HG02623 (cell line): ENCODE data around the gene JAM3.

Experiments
- ATAC-seq: cut with Tn5 transposase; IDR thresholded peaks from one replicate; pipeline ENCODE4 v1.9.1; 2021; ENCODE audit warnings: moderate library complexity; ENCODE audit not compliant: unreplicated experiment

Gene JAM3

DNA sequence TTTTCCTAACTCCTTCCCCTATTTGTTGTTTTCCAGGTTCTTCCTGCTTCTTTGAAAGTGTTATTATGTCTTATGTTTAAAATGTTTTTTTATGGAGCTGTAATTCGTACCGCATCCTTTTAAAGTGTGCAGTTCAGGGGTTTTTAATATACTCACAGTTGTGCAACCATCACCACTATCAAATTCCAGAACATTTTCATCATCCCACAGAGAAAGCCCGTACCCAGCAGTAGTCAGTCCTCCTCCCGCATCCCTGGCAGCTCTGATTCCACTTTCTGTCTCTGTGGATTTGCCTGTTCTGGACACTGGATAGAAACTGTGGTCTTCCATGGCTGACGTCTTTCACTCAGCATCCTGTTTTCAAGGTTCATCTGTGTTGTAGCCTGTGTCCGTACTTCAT, 73.7 kb downstream of the JAM3 start:
- no peak for ATAC-seq

DNA sequence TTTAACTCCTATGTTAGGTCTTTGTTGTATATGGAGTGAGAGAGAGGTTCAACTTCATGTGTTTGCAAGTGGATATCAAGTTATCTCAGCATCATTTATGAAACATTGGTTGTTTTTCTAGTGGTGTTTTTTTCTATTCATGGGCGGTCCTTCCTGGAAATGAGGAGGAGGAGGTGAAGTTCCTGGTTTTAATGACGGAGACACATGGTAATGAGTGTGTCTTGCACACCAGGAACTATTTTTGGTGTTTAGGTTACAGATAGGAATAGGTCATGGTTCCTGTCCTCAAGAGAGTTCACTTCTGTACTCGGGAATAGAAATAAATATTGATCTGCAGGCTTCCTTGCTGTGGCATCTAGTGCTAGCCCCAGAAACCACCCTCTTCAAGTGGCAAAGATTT, 74.9 kb downstream of the JAM3 start:
- no peak for ATAC-seq

DNA sequence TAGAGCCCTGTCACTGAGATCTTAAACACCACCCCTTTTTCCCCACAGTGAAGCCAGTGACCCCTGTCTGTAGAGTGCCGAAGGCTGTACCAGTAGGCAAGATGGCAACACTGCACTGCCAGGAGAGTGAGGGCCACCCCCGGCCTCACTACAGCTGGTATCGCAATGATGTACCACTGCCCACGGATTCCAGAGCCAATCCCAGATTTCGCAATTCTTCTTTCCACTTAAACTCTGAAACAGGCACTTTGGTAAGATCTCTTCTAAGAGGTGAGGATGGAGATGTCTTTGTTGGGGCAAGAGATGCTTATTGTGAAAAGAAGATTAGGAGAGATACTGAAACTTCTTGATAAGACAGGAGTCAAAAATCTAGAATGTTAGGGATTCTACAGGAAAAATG, 75.9 kb downstream of the JAM3 start:
- ATAC-seq = no peak

GRCh38 chr11:134145715-134146114, 76.8 kb downstream of the JAM3 start:
- ATAC-seq = no peak

- ATAC-seq = no peak
Measured at GRCh38 chr11:134146598-134146997, 77.7 kb downstream of the JAM3 start.

DNA sequence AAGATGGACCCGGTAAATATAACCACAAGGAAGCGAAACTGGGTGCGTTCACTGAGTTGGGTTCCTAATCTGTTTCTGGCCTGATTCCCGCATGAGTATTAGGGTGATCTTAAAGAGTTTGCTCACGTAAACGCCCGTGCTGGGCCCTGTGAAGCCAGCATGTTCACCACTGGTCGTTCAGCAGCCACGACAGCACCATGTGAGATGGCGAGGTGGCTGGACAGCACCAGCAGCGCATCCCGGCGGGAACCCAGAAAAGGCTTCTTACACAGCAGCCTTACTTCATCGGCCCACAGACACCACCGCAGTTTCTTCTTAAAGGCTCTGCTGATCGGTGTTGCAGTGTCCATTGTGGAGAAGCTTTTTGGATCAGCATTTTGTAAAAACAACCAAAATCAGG, 80.5 kb downstream of the JAM3 start:
- ATAC-seq = no peak

DNA sequence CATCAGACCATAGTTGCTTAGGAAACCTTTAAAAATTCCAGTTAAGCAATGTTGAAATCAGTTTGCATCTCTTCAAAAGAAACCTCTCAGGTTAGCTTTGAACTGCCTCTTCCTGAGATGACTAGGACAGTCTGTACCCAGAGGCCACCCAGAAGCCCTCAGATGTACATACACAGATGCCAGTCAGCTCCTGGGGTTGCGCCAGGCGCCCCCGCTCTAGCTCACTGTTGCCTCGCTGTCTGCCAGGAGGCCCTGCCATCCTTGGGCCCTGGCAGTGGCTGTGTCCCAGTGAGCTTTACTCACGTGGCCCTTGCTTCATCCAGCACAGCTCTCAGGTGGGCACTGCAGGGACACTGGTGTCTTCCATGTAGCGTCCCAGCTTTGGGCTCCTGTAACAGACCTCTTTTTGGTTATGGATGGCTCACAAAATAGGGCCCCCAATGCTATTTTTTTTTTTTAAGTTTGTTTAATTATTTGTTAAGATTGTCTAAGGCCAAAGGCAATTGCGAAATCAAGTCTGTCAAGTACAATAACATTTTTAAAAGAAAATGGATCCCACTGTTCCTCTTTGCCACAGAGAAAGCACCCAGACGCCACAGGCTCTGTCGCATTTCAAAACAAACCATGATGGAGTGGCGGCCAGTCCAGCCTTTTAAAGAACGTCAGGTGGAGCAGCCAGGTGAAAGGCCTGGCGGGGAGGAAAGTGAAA, 81.5 kb downstream of the JAM3 start:
- ATAC-seq = no peak

DNA sequence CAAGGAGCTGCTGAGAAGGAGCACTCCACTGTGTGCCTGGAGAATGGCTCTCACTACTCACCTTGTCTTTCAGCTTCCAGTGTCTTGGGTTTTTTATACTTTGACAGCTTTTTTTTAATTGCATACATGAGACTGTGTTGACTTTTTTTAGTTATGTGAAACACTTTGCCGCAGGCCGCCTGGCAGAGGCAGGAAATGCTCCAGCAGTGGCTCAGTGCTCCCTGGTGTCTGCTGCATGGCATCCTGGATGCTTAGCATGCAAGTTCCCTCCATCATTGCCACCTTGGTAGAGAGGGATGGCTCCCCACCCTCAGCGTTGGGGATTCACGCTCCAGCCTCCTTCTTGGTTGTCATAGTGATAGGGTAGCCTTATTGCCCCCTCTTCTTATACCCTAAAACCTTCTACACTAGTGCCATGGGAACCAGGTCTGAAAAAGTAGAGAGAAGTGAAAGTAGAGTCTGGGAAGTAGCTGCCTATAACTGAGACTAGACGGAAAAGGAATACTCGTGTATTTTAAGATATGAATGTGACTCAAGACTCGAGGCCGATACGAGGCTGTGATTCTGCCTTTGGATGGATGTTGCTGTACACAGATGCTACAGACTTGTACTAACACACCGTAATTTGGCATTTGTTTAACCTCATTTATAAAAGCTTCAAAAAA, 82.3 kb downstream of the JAM3 start:
- ATAC-seq = no peak

GRCh38 chr11:134152696-134153095, 83.8 kb downstream of the JAM3 start:
- ATAC-seq = no peak

- ATAC-seq = no peak
Measured at GRCh38 chr11:134153147-134153905, 84.5 kb downstream of the JAM3 start.

DNA sequence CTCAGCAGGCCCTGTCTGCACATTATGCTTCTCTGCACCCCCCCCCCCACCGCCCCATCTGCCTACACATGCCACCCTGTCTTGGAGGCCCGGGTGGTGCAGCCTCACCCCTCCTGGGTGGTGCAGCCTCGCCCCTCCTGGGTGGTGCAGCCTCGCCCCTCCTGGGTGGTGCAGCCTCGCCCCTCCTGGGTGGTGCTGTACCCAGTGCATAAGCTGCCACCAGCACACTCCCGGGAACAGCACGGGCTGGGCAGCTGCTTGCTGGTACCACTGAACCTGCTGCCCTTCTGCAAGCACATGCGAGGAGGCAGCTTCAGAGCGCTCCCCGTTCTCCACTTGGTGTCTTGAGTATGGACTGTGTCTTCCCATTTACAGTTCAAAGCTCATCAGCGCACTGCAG, 85.6 kb downstream of the JAM3 start:
- no peak for ATAC-seq

DNA sequence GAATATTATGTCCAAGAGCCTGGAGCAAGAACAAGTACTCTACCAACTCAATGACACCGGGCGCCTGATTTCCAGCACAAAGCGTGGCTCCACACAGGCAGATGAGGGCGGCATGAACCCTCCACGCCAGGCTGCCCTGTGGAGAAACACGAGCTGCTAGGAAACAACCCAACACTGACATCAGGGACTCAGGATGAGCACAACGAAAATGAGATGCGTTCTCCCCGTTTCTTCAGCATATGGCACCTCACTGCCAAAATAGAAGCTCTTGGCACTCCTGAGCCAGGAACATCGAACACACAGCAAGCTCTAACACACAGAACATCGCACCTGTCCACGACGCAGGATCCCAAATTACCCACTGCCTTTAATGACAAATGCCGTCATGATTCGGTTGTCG, 86.6 kb downstream of the JAM3 start:
- ATAC-seq = no peak

- no peak for ATAC-seq
Measured at GRCh38 chr11:134155946-134156865, 87.3 kb downstream of the JAM3 start.

GRCh38 chr11:134157451-134157850, 88.6 kb downstream of the JAM3 start:
- no peak for ATAC-seq

DNA sequence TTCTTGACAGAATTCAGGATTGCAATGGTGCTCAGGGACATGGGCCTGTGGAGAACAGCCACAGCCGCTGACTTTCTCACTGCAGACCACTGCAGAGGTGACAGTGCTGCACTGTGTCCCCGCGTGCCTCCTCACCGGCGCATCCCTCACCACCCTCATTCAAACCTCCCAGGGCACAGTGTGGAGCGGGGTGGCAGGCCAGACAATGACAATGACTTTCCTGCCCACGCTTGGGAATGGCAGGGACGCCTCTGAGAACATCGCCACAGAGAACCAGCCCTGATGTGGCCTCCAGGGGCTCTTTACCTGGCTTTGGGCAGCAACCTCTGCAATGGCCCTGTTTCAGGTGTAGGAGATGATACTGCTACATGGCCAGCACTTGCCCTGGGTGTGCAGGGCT, 89.2 kb downstream of the JAM3 start:
- ATAC-seq = no peak

- ATAC-seq = no peak
Measured at GRCh38 chr11:134159652-134160051, 90.8 kb downstream of the JAM3 start.

- no peak for ATAC-seq
Measured at GRCh38 chr11:134164490-134165370, 95.9 kb downstream of the JAM3 start.

GRCh38 chr11:134170177-134170918, 101.5 kb downstream of the JAM3 start:
- ATAC-seq = no peak

DNA sequence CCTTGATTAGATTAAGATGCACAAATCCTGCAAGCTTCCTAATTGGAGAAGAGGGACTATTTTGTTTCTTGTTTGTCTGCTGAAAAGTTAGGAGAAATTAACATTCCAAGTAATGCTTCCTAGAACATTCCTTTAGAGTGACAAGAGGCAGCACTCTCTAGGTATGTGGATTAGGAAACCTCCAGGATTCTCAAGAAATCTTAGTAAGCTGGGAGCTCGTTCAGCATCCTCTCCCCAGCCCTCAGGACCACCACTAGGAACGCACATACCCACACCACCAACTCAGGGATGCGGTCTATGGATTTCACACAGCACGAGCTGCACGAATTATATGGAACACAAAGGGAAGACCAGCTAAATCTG, 102.0 kb downstream of the JAM3 start:
- no peak for ATAC-seq
